DOHH2 (cell line): ENCODE data around the gene OR6C76.
A peak's percentile ranks its signal among the peaks of the same experiment; 100 is the strongest.
"Not testable (repeated sequence)": the region's sequence is repeated elsewhere in the genome, so short reads cannot be mapped to it uniquely, and the experiment has no call there.

Source experiments
- H3F3A ChIP-seq: fragments of 200-600 bp; sonication (generic), shearing (Covaris generic); 2 replicates; pipeline ENCODE4 v1.6.0; 2016; ENCODE audit warnings: antibody characterized with exemption, mild to moderate bottlenecking; ENCODE audit not compliant: control insufficient read depth, insufficient read depth
- H3K27ac ChIP-seq: fragments of 200-600 bp; sonication (generic); 2 replicates; pipeline ENCODE4 v1.5.1; 2014; ENCODE audit warnings: low read depth, mild to moderate bottlenecking, low read length, moderate library complexity
- H3K27me3 ChIP-seq: fragments of 200-600 bp; sonication (generic); 2 replicates; pipeline ENCODE4 v1.6.1; 2014; ENCODE audit warnings: mild to moderate bottlenecking, low read length, mixed read lengths; ENCODE audit not compliant: control insufficient read depth
- H3K36me3 ChIP-seq: fragments of 200-600 bp; sonication (generic); 2 replicates; pipeline ENCODE4 v1.6.1; 2014; ENCODE audit warnings: mild to moderate bottlenecking, low read length, moderate library complexity, mixed read lengths; ENCODE audit not compliant: control insufficient read depth
- H3K4me1 ChIP-seq: fragments of 200-600 bp; sonication (generic); 2 replicates; pipeline ENCODE4 v1.6.1; 2014; ENCODE audit warnings: mild to moderate bottlenecking, low read length, mixed read lengths; ENCODE audit not compliant: control insufficient read depth
- H3K4me2 ChIP-seq: fragments of 200-600 bp; sonication (generic); 2 replicates; pipeline ENCODE4 v1.6.0; 2014; ENCODE audit warnings: mild to moderate bottlenecking, low read length, moderate library complexity
- H3K4me3 ChIP-seq: fragments of 200-600 bp; sonication (generic); 2 replicates; pipeline ENCODE4 v1.5.1; 2014; ENCODE audit warnings: mild to moderate bottlenecking, low read length, mixed read lengths
- H3K79me2 ChIP-seq: fragments of 200-600 bp; sonication (generic); 2 replicates; pipeline ENCODE4 v1.6.1; 2014; ENCODE audit warnings: mild to moderate bottlenecking, low read length, mixed read lengths; ENCODE audit not compliant: control insufficient read depth
- H3K9me2 ChIP-seq: fragments of 200-600 bp; sonication (generic); replicated peaks from 2 replicates; pipeline ENCODE4 v1.6.1; 2014; ENCODE audit warnings: mild to moderate bottlenecking, low read length, mixed read lengths; ENCODE audit not compliant: control insufficient read depth
- H3K9me3 ChIP-seq: fragments of 200-600 bp; sonication (generic); 2 replicates; pipeline ENCODE4 v1.6.1; 2014; ENCODE audit warnings: antibody characterized with exemption, low read length, mixed read lengths; ENCODE audit not compliant: control insufficient read depth, insufficient read depth
- H4K20me1 ChIP-seq: fragments of 200-600 bp; sonication (generic); 2 replicates; pipeline ENCODE4 v1.6.0; 2014; ENCODE audit warnings: low read depth, mild to moderate bottlenecking, antibody characterized with exemption, low read length, moderate library complexity; ENCODE audit not compliant: control insufficient read depth, insufficient read depth
- EZH2phosphoT487 ChIP-seq: fragments of 200-600 bp; sonication (generic); IDR thresholded peaks from 2 replicates; pipeline ENCODE4 v1.6.1; 2017; ENCODE audit warnings: borderline replicate concordance, mild to moderate bottlenecking, antibody characterized with exemption, low read length, moderate library complexity, mixed read lengths
- TF ChIP-seq, protein P1 (sequence below): fragments of 200-600 bp; sonication (generic); IDR thresholded peaks from one replicate; pipeline ENCODE4 v1.5.1; 2014; ENCODE audit warnings: antibody characterized with exemption, mild to moderate bottlenecking, low read depth, low read length; ENCODE audit not compliant: poor library complexity, severe bottlenecking

Gene OR6C76

DNA sequence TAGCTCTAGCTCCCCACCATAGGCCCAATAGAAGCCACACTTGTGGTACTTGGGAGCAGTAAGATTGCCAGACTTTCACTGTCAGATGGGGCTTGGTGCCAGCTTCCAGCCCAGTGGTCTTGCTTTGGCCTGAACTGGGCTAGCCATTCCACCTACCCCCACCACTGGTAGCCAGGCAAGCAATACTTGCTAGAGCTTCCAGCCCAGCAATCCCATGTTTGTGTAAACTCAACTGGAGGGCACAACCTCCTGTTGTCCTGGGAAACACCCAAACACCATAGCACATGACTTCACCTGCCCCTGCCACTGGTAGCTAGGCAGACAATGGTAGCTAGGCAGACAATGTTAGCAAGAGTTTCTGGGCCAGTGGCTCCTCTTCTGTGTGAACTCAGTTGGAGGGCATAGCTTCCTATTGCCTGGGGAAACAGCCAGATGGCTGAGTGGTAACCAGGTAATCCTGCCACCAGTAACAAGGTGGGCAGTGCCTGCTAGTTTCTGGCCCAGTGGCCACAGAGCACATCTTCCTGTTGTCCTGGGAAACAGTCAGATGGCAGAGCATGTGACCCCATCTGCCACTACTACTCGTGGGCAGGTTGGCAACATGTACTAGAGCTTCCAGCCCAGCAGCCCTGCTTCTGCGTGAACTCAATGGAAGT is 5.6 kb upstream of the OR6C76 start:
- no peak overlapping the region for H3K27ac ChIP-seq
- TF ChIP-seq EZH2phosphoT487 = no peak
- TF ChIP-seq, protein P1, sequence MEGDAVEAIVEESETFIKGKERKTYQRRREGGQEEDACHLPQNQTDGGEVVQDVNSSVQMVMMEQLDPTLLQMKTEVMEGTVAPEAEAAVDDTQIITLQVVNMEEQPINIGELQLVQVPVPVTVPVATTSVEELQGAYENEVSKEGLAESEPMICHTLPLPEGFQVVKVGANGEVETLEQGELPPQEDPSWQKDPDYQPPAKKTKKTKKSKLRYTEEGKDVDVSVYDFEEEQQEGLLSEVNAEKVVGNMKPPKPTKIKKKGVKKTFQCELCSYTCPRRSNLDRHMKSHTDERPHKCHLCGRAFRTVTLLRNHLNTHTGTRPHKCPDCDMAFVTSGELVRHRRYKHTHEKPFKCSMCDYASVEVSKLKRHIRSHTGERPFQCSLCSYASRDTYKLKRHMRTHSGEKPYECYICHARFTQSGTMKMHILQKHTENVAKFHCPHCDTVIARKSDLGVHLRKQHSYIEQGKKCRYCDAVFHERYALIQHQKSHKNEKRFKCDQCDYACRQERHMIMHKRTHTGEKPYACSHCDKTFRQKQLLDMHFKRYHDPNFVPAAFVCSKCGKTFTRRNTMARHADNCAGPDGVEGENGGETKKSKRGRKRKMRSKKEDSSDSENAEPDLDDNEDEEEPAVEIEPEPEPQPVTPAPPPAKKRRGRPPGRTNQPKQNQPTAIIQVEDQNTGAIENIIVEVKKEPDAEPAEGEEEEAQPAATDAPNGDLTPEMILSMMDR = no peak
- H3K4me1 ChIP-seq = 0 out of 2 replicates have a peak, but pooled peaks cover 3% of the 10 kb centered on the region
- no peaks in the 10 kb centered on the region for H3K9me3 ChIP-seq
- no peaks in the 10 kb centered on the region for H4K20me1 ChIP-seq
- H3K79me2 ChIP-seq = no peaks in the 10 kb centered on the region
- no peaks in the 10 kb centered on the region for H3F3A ChIP-seq
- no peak overlapping the region for H3K4me3 ChIP-seq
- no peak overlapping the region for H3K4me2 ChIP-seq
- H3K36me3 ChIP-seq = no peaks in the 10 kb centered on the region
- H3K9me2 ChIP-seq = no peaks in the 10 kb centered on the region
- peaks cover 5% of the 10 kb centered on the region; the same call in 1 of the 2 replicates for H3K27me3 ChIP-seq

DNA sequence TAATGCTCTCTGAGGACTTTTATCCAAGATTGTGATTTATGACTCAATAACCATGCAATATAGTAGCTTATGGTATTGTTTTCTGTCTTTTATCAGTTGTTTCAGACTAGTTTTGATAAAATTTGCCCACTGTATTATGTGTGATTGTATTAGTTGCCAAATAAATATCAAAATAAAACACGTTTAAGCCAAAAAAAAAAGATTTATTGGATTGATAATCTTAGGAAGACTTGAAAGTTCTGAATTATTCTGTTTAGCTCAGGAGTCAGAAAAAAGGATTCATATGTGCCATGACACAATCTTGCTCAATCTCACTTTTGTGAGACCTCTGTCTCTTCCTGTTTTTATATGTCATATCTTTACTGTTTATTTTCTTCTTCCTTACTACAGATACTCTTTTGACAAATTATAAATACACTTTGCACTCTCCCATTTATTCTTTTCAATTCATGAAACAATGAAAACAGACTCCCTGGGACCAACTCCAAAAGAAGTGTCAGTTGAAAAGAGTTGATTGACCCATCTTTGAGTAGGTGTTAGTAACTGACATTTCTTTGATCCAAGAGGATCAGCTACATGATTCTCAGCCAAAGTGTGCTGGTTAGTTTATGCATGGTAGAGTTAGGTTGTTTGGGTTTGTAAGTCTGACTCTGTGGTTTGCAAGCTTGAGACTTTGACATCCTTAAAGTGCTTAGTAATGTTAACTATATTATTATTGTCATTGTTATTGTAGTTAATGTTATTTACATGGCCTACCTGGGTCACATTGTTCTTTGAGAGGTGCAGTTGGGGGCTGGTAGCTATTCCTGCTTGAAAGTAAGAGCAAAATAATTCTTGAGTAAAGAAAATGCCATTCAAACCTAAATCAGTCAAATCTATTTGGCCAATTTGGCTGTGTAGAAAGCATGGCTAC is 2.5 kb downstream of the OR6C76 start:
- H3K27ac ChIP-seq = no peak overlapping the region

DNA sequence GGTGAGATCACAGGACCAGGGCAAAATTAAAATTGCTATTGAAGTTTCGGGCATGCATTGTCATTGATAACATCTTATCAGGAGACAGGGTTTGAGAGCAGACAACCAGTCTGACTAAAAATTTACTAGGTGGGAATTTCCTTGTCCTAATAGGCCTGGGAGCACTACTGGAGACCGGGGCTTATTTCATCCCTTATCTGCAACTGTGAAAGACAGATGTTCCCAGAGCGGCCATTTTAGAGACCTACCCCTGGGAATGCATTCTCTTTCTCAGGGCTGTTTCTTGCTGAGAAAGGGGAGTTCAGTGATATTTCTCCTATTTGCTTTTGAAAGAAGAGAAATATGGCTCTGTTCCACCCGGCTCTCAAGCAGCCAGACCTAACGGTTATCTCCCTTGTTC is 15.2 kb downstream of the OR6C76 start:
- H3K9me3 ChIP-seq, H3K79me2 ChIP-seq: not testable (repeated sequence)

More for the DNA sequence above, 2.5 kb downstream of the OR6C76 start:
- 0 out of 2 replicates have a peak, but pooled peaks cover 3% of the 10 kb centered on the region for H3K4me1 ChIP-seq
- H3K4me2 ChIP-seq = no peak overlapping the region
- no peaks in the 10 kb centered on the region for H3K36me3 ChIP-seq
- no peaks in the 10 kb centered on the region for H3K9me3 ChIP-seq
- no peaks in the 10 kb centered on the region; the same call in 1 of the 2 replicates for H3F3A ChIP-seq
- TF ChIP-seq EZH2phosphoT487 = no peak
- TF ChIP-seq, protein P1 = no peak
- H3K9me2 ChIP-seq = no peaks in the 10 kb centered on the region
- no peaks in the 10 kb centered on the region for H3K27me3 ChIP-seq
- H3K4me3 ChIP-seq = no peak overlapping the region
- H4K20me1 ChIP-seq = no peaks in the 10 kb centered on the region
- H3K79me2 ChIP-seq = no peaks in the 10 kb centered on the region

DNA sequence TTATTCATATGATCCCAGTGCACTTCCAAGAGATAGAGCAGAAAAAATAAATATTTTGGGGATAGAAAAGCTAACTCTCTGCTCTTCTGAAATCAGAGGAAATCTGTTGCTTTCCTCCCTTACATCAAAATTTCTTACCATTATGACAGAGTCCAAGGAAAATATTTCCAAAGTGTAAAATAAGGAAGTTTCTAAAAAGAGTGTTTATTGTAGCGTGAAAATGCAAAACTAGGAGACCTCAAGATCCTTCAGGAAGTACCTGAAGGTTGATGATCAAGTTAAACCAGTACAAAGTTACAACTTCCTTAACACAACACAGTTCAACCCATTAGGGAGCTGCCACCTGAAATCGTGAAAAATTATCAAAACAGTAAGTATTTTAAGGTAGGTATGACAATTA is 17.7 kb downstream of the OR6C76 start, which contains the start of gene OR6C2:
Gene OR6C2, plus strand, starts transcription at position 301 of the 400 bp plus-strand sequence. CDS start 8,138 bp downstream, outside the sequence.
- Histone ChIP-seq H3K9me2 (no peaks in the 10 kb centered on the region), H3K27ac (no peak within 1 kb of the TSS), H3K4me2 (peak within 1 kb of the TSS; percentile 8; the same call in 1 of the 2 replicates), H3K27me3 (no peaks in the 10 kb centered on the region), H3K4me3 (no peak within 1 kb of the TSS), H3K36me3 (no peaks in the 10 kb centered on the region), H3K4me1 (peaks cover 33% of the 10 kb centered on the region), H3F3A (no peaks in the 10 kb centered on the region), H4K20me1 (no peaks in the 10 kb centered on the region), H3K79me2 (no peaks in the 10 kb centered on the region), H3K9me3 (no peaks in the 10 kb centered on the region)
- no peak for TF ChIP-seq EZH2phosphoT487
- TF ChIP-seq, protein P1 = no peak

More for the DNA sequence above, 15.2 kb downstream of the OR6C76 start:
- H3K27me3 ChIP-seq, H3K27ac ChIP-seq, H3K36me3 ChIP-seq, H3F3A ChIP-seq, H3K4me3 ChIP-seq, H3K9me2 ChIP-seq, H4K20me1 ChIP-seq, H3K4me2 ChIP-seq: not testable (repeated sequence)
- H3K4me1 ChIP-seq = peaks cover 29% of the 10 kb centered on the region
